SK-N-SH (cell line): ENCODE measurements around the gene OR6B2. TPM values are rescaled to one million over a fixed set of nuclear protein-coding genes. Genes with fewer than 3 reads are reported as not detected.

Experiments used
- CTCF ChIA-PET: fragments of 300-600, 350-600 bp; formaldehyde crosslinking; extraction: SDS; loops from one replicate; lab custom pipeline; 2021; lab: Yijun Ruan, JAX
- POLR2A ChIA-PET: fragments of 350-600 bp; sonication (Branson Sonifier 250); formaldehyde crosslinking; extraction: SDS; loops from one replicate; lab custom pipeline; 2020; ENCODE audit warnings: antibody characterized with exemption, inconsistent platforms; lab: Yijun Ruan, JAX
- DNase-seq: peaks from one replicate; pipeline ENCODE4 v3.0.0; 2012
- H2AFZ ChIP-seq: fragments of 200-600 bp; sonication (generic); 2 replicates; pipeline ENCODE4 v1.8.1; 2016; ENCODE audit warnings: antibody characterized with exemption, mild to moderate bottlenecking, low read depth
- H3F3A ChIP-seq: fragments of 200-600 bp; sonication (generic); replicated peaks from 2 replicates; pipeline ENCODE3; 2016; ENCODE audit warnings: antibody characterized with exemption, mild to moderate bottlenecking; ENCODE audit not compliant: insufficient read depth
- H3K27ac ChIP-seq, 2 experiments: fragments of 200-500 bp in 1 of 2; fragments of 200-600 bp in 1 of 2; sonication (Bioruptor generic) in 1 of 2; sonication (generic), shearing (Covaris generic) in 1 of 2; 2 replicates each; pipeline versions ENCODE4 v1.5.1 to v1.6.1; 2014 to 2016; ENCODE audit warnings: low read depth in 2 of 2, inconsistent platforms in 1 of 2, low read length in 1 of 2, mild to moderate bottlenecking in 1 of 2, mixed read lengths in 1 of 2
- H3K27me3 ChIP-seq: fragments of 200-600 bp; sonication (generic), shearing (Covaris generic); 2 replicates; pipeline ENCODE4 v1.6.1; 2016; ENCODE audit warnings: mixed run types; ENCODE audit not compliant: insufficient read depth
- H3K36me3 ChIP-seq, 2 experiments: fragments of 200-500 bp in 1 of 2; fragments of 200-600 bp in 1 of 2; sonication (Bioruptor generic) in 1 of 2; sonication (generic) in 1 of 2; replicated peaks in 1 of 2; 2 replicates each; pipeline versions ENCODE3 to v1.5.1; 2014 to 2016; ENCODE audit warnings: low read length in 1 of 2, mild to moderate bottlenecking in 1 of 2; ENCODE audit not compliant: insufficient read depth in 2 of 2, control insufficient read depth in 1 of 2
- H3K4me1 ChIP-seq, 2 experiments: fragments of 200-500 bp in 1 of 2; fragments of 200-600 bp in 1 of 2; sonication (Bioruptor generic) in 1 of 2; sonication (generic), shearing (Covaris generic) in 1 of 2; 2 replicates each; pipeline versions ENCODE4 v1.5.1 to v1.6.1; 2014 to 2016; ENCODE audit warnings: low read depth in 1 of 2, low read length in 1 of 2, mixed run types in 1 of 2; ENCODE audit not compliant: insufficient read depth in 2 of 2, control insufficient read depth in 1 of 2
- H3K4me2 ChIP-seq: fragments of 200-600 bp; sonication (generic), shearing (Covaris generic); 2 replicates; pipeline ENCODE4 v1.6.1; 2017; ENCODE audit warnings: mixed run types
- H3K4me3 ChIP-seq, 2 experiments: fragments of 200-500 bp in 1 of 2; fragments of 200-600 bp in 1 of 2; sonication (Bioruptor generic) in 1 of 2; sonication (generic), shearing (Covaris generic) in 1 of 2; 2 replicates each; pipeline versions ENCODE4 v1.5.1 to v1.8.1; 2014 to 2016; ENCODE audit warnings: low read depth in 2 of 2, inconsistent platforms in 1 of 2, low read length in 1 of 2, mild to moderate bottlenecking in 1 of 2, mixed read lengths in 1 of 2, moderate library complexity in 1 of 2
- H3K79me2 ChIP-seq: fragments of 200-600 bp; sonication (generic); 2 replicates; pipeline ENCODE4 v1.8.1; 2017; ENCODE audit warnings: mild to moderate bottlenecking; ENCODE audit not compliant: insufficient read depth
- H3K9ac ChIP-seq: fragments of 200-600 bp; sonication (generic); 2 replicates; pipeline ENCODE4 v1.6.1; 2017; ENCODE audit warnings: mixed run types
- H3K9me2 ChIP-seq: fragments of 200-600 bp; sonication (generic); 2 replicates; pipeline ENCODE4 v1.6.1; 2017; ENCODE audit warnings: mixed run types
- H3K9me3 ChIP-seq: fragments of 200-600 bp; sonication (generic); 2 replicates; pipeline ENCODE4 v1.6.1; 2017; ENCODE audit warnings: mixed run types, mild to moderate bottlenecking, moderate library complexity
- H4K20me1 ChIP-seq: fragments of 200-600 bp; sonication (generic); 2 replicates; pipeline ENCODE4 v1.6.1; 2017; ENCODE audit warnings: mild to moderate bottlenecking, mixed run types; ENCODE audit not compliant: insufficient read depth
- CTCF ChIP-seq: fragments of 200-600 bp; sonication (generic); IDR thresholded peaks from 2 replicates; pipeline ENCODE4 v1.6.1; 2017; ENCODE audit warnings: antibody characterized with exemption, mild to moderate bottlenecking, moderate library complexity
- FOXM1 ChIP-seq: IDR thresholded peaks from 2 replicates; pipeline ENCODE4 v1.4.0; 2012; ENCODE audit warnings: low read depth, mild to moderate bottlenecking
- IRF3 ChIP-seq: fragments of 150-350 bp; IDR thresholded peaks from 2 replicates; pipeline ENCODE4 v1.6.1; 2016; ENCODE audit warnings: mild to moderate bottlenecking, low read depth, low read length
- MAX ChIP-seq: IDR thresholded peaks from 2 replicates; pipeline ENCODE4 v1.4.0; 2012; ENCODE audit warnings: low read depth
- MXI1 ChIP-seq: IDR thresholded peaks from 2 replicates; pipeline ENCODE4 v1.6.1; 2012; ENCODE audit warnings: mild to moderate bottlenecking, low read depth, low read length, improper control_type of control experiment
- PBX3 ChIP-seq: IDR thresholded peaks from 2 replicates; pipeline ENCODE4; 2012
- RAD21 ChIP-seq: IDR thresholded peaks from 2 replicates; pipeline ENCODE4 v1.6.1; 2012; ENCODE audit warnings: mild to moderate bottlenecking, low read length
- SIN3A ChIP-seq: IDR thresholded peaks from 2 replicates; pipeline ENCODE4 v1.6.1; 2012; ENCODE audit warnings: low read depth, mild to moderate bottlenecking, low read length, moderate library complexity, borderline replicate concordance
- SMC3 ChIP-seq: IDR thresholded peaks from 2 replicates; pipeline ENCODE4 v1.6.1; 2012; ENCODE audit warnings: low read depth, low read length, improper control_type of control experiment
- TAF1 ChIP-seq: IDR thresholded peaks from 2 replicates; pipeline ENCODE4 v1.6.1; 2012; ENCODE audit warnings: low read depth, mild to moderate bottlenecking, low read length, moderate library complexity, borderline replicate concordance
- YY1 ChIP-seq: IDR thresholded peaks from 2 replicates; pipeline ENCODE4 v1.4.0; 2012; ENCODE audit warnings: low read depth, mild to moderate bottlenecking
- WGBS: methylation state at CpG from one replicate; pipeline ENCODE4 v1.1.6; 2017; ENCODE audit warnings: low lambda C conversion rate; 5-methylcytosine and 5-hydroxymethylcytosine counted together
- polyA plus RNA-seq, 3 experiments: library from polyadenylated mRNA; depleted of rRNA; stranded (reverse); fragments of >200 nt; gene quantifications; 2 replicates each; pipeline ENCODE4 v1.2.3, GENCODE V29; 2012

Gene OR6B2
- polyA plus RNA-seq, 1 of the 3 experiments (the other 2 are of a cell fraction) = not detected

- Histone ChIP-seq H3K9me2 (no peaks in the 10 kb centered on the region), H3K79me2 (no peaks in the 10 kb centered on the region), H3K27ac (no peak overlapping the region), H3K4me3 (no peak overlapping the region), H4K20me1 (no peaks in the 10 kb centered on the region), H3K9me3 (no peaks in the 10 kb centered on the region), H3K27me3 (no peaks in the 10 kb centered on the region), H3K9ac (no peak overlapping the region), H3K4me1 (no peaks in the 10 kb centered on the region), H3K36me3 (no peaks in the 10 kb centered on the region), H2AFZ (no peak overlapping the region), H3F3A (no peaks in the 10 kb centered on the region)
- POLR2A ChIA-PET = no interaction called here
- WGBS = 46% methylated on average over 4 of the region's 4 CpGs
- DNase-seq = no peak
- CTCF ChIA-PET = interaction anchor here (2.4 to 12.7 kb wide), 2 partner anchors 77 to 86 kb away, joined by 9 to 291 read pairs; partner anchors contain the start of gene OTOS
- no peak for TF ChIP-seq YY1
- no peak for TF ChIP-seq PBX3
- TF ChIP-seq FOXM1 = no peak
- no peak for TF ChIP-seq MXI1
- TF ChIP-seq MAX = no peak
- no peak for TF ChIP-seq IRF3
- TF ChIP-seq SIN3A = no peak
- TF ChIP-seq, all 33 proteins: peak for 0
- no peak overlapping the region for H3K4me2 ChIP-seq
Measured at GRCh38 chr2:240064898-240065297, 34.7 kb upstream of the OR6B2 start.

- DNase-seq = peak; percentile 63
- no peak overlapping the region for H2AFZ ChIP-seq
- no peaks in the 10 kb centered on the region for H3K79me2 ChIP-seq
- H3F3A ChIP-seq = no peaks in the 10 kb centered on the region
- no peak overlapping the region for H3K4me2 ChIP-seq
- POLR2A ChIA-PET = no interaction called here
- H3K9me3 ChIP-seq = no peaks in the 10 kb centered on the region
- no peak overlapping the region for H3K27ac ChIP-seq
- H3K36me3 ChIP-seq = no peaks in the 10 kb centered on the region
- no peak overlapping the region for H3K9ac ChIP-seq
- H4K20me1 ChIP-seq = no peaks in the 10 kb centered on the region
- TF ChIP-seq RAD21 = peak; percentile 83
- TF ChIP-seq SMC3 = peak; percentile 84
- TF ChIP-seq CTCF = peak; percentile 71
- no peak for TF ChIP-seq TAF1
- CTCF ChIA-PET = interaction anchor here (0.6 to 12.7 kb wide), 31 partner anchors 9 to 1258 kb away, joined by 3 to 291 read pairs (median 4); partner anchors contain the start of genes COPS9, OR6B3 and OTOS
- no peak overlapping the region; a peak in 1 of 4 replicates for H3K4me3 ChIP-seq
- peaks cover 16% of the 10 kb centered on the region; the same call in 1 of the 2 replicates for H3K27me3 ChIP-seq
- 15% methylated on average over 4 of the region's 4 CpGs for WGBS
- H3K9me2 ChIP-seq = no peaks in the 10 kb centered on the region
- H3K4me1 ChIP-seq = no peaks in the 10 kb centered on the region; a peak in 1 of 4 replicates
Measured at GRCh38 chr2:240060977-240061591, 30.9 kb upstream of the OR6B2 start.
